GM19395 (cell line): ENCODE measurements around the gene ONECUT3.

Experiments used
- ATAC-seq: cut with Tn5 transposase; IDR thresholded peaks from one replicate; pipeline ENCODE4 v1.9.1; 2021; ENCODE audit warnings: mild to moderate bottlenecking, moderate library complexity; ENCODE audit not compliant: unreplicated experiment

ONECUT3 gene

DNA sequence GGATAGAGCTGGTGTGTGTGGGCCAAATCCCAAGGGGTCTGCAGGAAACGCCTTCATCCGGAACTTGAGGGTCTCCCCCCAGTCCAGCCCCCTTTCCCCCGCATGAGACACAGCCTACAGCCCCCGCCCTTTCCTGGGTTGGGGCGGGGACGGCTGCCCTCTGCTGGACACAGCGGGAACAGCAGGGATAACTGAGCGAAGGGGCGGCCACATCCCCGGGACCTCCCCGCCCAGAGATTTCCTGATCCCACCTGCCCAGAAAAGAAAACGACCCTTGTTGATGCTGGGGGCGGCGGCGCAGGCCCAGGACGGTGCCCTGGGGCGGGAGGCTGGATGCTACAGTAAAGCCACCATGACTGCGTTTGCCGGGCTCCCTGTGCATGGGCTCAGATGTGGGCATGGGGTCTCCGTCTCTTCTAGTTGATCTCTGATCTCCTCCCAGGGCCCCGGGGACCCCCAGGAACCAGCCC lies 14.2 kb downstream of the ONECUT3 start:
- ATAC-seq = no peak

DNA sequence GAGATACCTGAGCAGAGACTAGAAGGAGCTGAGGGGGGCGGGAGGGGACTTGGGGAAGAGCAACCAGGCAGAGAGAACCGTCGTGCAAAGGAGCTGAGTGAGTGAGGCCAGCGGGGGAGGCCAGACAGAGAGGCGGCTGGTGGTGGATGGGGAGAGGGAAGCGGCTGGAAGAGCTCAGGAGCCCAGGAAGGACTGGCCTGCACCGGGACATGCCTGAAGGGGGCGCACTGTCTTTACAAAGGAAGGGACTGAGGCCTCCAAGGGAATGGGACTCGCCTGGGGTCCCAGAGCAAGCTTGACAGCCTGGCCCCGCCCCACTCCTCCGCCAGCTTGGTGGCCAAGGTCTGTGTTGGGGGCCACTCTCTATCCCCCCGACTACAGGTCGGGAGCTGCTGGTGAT lies 14.9 kb downstream of the ONECUT3 start:
- ATAC-seq = no peak

DNA sequence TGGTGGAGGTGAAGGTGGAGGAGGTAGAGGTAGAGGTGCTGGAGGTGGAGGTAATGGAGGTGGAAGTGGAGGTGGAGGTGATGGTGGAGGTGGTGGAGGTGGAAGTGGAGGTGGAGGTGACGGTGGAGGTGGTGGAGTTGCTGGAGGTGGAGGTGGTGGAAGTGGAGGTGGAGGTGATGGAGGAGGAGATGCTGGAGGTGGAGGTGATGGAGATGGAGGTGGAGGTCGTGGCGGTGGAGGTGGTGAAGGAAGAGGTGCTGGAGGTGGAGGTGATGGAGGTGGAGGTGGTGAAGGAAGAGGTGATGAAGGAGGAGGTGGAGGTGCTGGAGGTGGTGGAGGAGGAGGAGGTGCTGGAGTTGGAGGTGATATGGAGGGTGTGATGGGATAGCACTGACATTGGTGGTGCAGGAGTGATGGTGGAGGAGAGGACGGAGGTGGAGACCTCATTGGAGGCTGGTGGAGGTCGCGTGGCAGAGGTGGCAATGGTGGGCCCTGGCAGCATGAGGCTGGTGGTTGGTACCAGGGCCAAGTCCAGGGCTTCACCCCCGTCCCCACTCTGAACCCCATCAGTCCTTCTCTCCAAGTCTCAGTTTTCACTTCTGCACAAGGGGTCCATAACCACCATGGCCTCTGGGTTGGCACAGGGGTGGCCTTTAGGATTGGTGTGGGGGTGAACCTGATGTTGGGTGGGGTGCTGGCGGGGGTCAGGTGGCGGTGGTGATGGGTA lies 15.8 kb downstream of the ONECUT3 start:
- no peak for ATAC-seq

DNA sequence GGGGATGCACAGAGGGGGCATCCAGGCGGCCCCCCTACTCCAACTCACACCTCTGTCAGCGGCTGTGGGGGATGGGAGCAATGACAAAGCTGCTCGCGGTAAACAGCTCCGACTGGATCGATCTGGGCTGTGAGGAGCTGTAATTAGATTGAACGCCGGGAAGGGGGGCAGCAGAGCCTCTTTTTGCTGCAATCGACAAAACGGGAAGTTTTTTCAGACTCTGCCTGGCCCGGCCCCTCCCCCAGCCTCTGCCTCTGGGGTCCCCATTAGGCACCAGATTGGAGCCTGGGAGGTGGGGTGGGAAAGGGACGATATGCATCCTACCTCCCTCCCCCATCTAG lies 16.3 kb downstream of the ONECUT3 start:
- no peak for ATAC-seq

DNA sequence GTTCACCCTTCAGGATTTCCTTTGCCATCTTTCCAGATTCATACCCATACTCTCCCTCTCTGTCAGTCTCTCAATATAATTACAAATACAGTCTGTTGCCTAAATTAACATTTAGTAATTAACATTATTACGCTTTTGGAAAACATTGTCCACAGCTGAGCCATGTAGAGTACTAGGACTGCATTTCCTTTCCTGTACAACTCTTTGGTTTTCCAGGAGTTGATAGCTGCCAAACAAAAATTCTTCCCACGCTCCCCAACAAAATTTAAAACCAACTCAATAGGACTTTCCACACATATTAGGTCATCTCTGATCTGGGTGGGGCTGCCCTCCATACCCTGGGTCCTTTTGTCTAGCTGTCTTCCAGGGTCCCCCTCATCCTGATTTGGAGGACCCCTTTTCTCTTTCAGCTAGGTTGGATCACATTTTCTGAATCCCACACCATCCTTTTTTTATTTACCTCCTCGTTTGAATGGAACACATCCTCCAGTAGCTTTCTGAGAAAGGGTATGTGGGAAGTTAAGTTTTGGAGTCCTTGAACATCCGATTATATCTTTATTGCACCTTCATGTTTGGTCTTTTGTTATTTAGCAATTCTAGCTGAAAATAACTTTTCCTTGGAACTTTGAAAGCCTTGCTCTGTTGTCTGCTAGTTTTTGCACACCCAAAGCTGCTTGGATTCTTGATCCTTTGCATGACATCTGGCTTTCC lies 17.7 kb downstream of the ONECUT3 start:
- no peak for ATAC-seq

DNA sequence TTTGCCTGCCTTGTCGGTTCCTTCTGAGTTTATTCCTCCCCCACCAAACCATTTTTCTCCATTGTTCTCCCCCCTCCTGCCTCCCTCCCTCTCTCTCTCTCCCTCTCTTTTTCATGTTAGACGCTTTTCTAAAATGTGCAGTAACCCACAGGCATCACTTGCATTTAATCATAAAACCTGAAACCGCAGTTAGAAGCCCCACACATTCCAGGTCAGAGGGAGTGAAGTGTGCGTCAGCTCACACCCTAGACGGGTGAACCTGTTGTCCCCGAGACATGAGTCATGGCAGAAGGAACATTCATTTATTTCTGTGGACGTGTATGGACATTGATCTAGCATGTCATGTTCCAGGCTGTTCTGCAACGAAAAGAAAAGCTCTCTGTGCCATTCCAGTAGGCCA lies 19.9 kb downstream of the ONECUT3 start:
- no peak for ATAC-seq

DNA sequence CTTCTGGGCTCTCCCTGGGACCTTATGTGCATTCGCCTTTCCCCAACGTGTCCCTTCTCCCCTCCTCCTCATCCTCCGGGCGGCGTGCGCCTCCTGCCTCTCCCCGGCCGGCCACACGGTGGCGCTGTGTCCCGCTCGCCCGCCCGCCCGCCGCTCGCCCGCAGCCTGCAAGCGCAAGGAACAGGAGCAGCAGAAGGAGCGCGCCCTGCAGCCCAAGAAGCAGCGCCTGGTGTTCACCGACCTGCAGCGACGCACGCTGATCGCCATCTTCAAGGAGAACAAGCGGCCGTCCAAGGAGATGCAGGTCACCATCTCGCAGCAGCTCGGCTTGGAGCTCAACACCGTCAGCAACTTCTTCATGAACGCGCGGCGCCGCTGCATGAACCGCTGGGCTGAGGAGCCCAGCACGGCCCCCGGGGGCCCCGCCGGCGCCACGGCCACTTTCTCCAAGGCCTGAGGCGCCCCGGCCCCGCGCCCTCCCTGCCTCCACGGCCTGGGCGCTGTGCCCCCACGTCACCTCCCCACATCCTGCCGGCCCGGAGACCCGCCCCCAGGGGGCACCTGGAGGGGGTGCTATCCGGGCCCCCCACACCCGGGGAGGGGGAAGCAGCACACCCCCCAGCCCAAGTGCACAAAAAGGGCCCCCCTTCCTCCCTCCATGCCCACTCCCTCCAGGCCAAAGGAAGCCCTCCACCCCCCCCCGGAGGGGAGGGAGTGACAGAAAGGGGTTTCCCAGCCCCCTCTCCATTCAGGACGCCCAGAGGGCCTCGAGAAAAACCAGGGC lies 21.9 kb downstream of the ONECUT3 start:
- no peak for ATAC-seq

DNA sequence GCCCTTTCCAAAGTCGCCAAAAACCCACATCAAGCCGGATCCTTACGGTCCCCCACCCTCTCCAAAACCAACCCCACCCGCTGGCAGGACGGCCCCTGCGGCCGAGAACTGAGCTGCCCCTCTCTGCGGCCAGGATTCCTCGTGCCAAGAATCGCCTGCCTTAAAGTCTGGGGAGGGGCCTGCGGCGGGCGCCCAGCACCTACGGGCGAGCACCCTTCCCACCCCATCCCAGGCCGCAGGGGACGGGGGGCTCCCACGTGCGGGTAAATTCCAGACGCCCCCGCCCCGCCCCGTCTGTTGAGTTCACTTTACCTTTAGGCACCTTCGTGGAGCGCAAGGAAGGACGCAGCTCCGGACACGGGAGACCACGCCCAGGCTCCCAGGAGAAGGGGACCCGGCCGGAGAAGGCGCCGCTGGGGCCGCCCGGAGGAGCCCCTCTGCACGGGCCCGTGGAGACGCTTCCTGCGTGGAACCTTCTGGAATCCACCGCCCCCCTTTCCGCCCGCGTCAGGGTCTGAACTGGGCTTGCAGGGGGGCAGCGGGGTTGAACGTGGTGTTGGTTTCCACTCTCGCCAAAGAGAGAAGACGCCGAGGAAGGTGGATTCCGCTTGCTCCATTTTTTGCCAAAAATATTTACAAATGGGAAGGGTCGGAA lies 22.8 kb downstream of the ONECUT3 start:
- no peak for ATAC-seq

DNA sequence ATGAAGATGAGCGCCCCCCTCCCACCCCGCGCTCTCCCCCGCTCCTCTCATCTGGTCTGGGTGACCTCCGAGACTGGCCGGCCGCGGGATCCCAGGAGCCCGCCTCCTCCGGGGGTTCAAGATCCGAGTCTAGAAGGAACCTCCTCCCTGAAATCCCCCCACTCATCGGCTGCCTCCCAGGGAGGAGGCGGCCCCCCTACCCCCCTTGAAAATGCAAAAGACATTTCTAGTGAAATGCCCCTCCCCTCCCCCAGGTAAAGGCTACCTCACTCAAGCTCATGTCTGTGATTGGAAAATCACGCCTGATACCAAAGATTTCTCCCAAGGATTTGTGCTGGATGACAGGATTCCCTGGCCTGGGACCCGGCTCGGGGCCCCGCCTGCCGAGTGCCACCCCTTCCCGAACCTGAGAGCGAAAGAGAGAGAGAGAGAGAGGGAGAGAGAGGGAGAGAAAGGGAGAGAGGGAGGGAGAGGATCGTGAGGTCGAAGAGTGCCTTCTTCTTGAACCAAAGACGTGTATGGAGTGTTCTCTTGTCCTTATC lies 23.4 kb downstream of the ONECUT3 start:
- no peak for ATAC-seq

DNA sequence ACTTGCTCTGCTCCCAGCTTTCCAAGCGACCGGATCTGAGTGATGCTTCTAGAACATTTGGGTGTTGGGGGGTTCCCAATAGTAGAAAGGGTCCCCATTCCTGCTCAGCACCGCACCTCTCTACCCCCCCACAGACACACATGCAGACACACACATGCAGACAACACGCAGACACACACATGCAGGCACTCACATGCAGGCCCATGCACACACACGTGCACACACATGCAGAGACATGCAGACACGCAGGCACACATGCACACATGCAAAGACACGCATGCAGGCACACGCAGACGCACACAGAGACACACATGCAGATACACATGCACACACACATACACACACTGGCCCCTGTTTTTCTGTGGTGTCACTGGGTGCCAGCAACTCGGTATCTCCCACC lies 23.8 kb downstream of the ONECUT3 start:
- ATAC-seq = no peak

DNA sequence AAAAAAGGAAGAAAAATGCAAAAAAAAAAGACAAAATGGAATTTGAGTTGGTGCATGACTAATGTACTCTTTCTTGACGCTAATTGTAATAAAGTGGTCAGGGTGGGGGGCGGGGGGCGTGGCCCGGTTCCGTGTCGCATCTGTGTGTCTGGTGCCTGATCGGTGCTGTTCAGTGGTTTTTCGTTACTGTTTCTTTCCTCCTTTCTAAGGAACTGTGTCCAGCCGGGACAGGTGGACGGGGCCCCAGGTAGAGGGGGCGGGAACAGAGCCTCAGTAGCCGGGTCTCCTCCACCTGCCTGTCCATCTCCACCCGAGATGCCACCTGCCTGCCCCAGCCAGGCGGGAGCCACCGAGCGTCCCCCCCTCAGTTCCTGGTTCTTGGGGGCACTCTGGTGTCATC lies 26.3 kb downstream of the ONECUT3 start:
- ATAC-seq = no peak

DNA sequence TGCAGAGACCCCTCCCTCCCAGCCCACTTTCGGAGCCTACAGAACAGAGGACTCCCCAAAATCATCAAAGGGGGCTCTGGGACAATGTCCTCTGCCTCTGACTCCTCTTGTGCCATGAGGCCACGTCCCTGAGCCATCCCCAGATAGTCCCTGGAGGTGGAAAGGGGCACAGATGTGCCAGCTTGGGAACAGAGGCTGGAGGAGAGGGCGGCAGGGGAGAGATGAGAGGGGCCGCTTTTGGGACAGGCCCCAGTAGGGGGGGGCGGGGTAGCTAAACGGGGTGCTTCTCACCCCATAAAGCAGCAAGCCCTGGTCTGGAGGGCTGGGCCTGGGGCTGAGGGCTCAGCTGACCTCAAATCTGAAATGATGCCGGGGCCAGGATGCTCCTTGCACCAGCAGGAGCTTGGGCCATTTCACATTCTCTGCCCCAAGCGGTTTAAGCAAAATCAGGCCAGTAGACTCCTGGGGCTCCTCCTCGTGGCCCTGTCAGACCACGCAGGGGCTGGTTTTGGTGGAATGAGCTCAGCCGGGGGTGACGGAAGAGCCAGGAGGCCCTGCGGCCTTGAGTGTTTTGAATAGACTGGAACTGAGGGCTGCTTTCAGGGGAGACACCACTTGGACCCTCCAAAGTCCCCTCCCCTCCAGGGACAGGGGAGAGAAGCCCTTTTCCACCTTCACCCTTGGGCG lies 27.1 kb downstream of the ONECUT3 start:
- ATAC-seq = no peak

DNA sequence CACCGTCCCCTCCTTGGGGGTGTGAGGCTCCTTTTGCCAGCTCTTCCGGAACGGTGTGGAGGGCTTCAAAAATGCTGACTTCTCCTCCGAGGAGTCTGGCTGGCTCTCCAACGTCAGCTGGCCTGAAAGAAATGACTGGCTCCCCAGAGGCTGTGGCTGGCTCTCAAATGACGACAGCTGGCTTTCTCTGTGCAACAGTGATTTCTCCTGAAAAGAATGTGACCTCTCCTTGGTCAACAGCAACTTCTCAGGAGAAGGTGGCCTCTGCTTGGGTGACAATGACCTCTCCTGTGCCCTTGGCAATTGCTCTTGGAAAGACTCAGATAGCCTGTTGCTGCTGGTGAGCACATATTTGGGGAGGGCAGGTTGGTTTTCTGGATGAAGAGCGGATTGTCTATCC lies 29.2 kb downstream of the ONECUT3 start:
- no peak for ATAC-seq

DNA sequence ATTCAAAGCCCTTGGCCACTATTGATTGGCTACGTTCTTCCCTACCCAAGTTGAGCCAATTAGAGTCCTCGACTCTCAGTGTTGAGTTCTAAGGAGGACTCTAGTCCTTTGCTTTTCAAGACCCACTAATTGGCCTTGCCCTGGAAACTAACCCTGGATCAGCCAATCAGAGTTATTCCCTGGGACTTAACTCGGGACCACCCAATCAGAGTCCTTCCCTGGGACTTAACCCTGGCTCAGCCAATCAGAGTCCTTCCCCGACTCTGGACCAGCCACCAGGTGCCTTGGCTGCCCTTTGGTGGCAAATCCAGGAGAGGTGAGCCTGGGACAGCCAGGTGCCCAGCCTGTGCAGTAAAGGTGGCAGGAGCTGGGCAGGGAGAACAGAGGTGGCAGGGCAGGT lies 30.0 kb downstream of the ONECUT3 start:
- no peak for ATAC-seq

DNA sequence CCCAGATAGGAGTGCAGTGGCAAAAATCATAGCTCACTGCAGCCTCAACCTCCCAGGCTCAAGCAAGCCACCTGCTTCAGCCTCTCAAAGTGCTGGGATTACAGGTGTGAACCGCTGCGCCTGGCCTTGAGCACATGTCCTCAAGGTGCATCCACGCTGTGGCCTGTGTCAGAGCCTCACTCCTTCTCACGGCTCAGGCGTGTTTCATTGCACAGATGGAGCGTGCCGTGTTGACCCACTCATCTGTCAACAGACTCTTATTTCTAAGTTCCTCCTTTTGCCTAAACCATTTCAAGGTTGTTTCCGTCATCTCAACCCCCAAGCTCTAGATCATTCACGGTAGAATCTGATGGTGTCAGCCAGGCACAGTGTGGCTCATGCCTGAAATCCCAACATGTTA lies 30.6 kb downstream of the ONECUT3 start:
- ATAC-seq = no peak

DNA sequence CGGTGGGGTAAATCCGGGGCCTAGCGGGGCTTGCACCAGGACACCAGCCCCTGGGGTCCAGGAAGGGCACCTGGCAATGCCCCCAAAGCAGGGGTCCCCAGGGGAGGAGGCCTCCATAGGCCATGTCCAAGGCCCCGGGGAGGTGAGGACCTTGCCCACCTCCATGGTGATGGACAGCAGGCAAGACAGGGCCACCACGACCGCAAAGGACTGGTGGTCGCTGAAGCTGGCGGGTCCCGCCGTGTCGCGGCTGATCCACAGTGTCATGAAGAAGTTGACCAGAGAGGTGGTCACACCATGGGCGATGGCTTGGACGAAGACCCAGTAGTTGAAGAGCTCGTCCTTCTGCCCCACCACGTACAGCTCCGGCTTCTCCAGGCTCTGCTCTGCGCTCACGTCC lies 32.0 kb downstream of the ONECUT3 start:
- no peak for ATAC-seq

DNA sequence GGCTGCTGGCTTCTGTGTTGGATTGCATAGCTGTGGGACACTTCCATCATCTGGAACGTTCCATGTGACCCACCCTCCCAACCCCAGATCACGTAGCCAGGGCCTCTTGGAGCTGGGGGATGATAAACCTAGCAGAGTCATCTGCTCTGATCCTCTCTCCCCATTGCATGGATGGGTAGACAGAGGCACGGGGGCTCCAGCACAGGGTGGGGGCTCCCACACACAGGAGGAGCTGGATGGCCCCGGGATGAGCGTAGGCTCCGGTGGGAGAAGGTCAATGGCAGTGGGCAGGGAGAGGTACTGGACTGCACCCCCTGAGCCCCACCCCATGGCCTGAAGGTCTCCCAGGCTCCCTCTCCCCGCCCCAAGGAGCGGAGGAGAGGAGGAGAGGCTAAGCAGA lies 33.4 kb downstream of the ONECUT3 start:
- ATAC-seq = no peak

DNA sequence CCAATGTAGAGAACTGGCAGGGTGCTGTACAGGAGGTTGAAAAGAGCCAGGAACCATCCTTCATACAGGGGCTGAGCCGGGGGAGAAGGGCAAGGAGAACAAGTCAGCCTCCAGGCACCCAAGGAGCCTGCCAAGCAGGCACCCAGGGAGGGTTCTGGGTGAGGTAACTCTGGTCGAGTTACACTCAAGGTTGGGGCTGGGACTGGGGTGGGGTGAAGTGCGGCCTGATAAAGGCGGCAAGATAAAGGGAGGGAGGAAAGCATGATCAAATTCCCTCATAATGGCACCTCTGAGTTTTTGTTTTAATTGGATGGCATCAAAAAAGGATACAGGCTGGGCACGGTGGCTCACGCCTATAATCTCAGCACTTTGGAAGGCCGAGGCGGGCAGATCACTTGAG lies 33.8 kb downstream of the ONECUT3 start:
- ATAC-seq = no peak

DNA sequence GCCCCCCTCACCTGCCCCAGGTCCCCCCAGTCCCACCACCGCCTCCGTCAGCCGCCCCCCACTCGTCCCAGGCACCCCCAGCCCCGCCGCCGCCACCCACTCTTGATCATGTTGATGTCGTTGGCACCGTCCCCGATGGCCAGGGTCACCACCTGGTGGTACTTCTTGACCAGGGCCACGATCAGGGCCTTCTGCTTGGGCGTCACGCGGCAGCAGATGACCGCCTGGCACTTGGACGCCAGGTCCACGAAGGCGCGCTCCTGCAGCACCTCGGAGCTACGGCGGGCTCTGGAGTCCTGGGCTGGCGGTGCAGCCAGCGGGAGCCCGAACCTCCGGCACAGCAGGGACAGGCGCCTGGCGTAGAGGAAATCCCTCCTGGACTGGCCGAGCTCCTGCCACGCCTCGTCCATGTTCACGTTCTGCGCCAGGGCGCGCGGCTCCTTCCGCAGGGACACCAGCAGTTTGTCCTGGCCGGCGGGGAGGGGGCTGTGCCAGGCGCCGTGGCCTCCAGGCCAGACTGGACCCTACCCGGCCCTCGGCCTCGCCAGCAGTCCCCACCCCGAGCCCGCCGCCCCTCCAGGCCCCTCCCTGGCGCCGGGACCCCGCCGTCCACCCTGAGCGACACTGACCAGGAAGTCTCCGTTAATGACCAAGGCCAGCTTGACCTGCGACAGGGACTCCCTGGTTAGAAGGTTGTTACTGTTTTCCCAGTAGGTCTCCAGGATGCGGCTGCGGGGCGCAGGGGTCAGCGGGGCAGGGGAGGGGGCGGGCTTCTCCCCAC lies 36.1 kb downstream of the ONECUT3 start:
- ATAC-seq = no peak
